GM21390 (cell line): Measurements from ENCODE around the gene BAAT.
"Not testable (repeated sequence)": the region's sequence is repeated elsewhere in the genome, so short reads cannot be mapped to it uniquely, and the experiment has no call there.

ENCODE experiments used
- ATAC-seq: cut with Tn5 transposase; IDR thresholded peaks from one replicate; pipeline ENCODE4 v1.9.1; 2021; ENCODE audit not compliant: unreplicated experiment

Gene BAAT

DNA sequence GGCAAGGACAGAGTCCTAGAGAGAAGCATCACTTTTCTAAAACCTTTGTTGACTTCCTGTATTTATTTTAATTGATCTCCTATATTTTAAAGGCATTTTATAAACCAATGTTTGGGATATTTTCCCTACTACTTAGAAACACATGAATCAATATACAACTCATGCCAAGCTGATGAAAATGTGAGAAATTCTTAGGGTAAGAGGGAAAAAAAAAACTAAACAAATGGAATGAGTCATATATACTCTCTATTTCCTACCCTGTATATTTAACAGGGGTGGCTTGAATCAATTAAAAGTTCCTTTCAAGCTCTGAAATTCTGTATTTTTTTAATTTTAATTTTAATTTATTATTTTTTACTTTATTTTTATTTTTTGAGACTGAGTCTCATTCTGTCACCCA, 19.6 kb downstream of the BAAT start:
- no peak for ATAC-seq

DNA sequence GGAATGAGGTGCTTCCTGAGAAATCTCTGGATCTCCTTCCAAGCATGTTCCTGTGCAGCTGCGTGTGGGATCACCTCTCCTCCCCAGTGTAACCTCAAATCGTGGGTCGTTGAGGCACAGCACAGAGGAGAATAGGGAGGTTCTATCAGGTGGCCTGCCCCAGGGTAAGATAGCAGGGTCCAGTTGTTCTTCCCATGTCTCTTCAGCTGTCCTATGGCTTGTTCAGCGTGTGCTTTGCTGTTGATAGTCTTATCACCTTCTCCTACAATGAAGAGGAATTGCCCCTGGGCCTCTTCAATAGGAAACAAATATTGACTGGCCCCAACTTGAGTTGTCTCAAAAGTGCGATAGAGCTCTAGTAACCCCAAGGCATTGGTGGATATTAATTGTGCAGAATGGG, 22.4 kb downstream of the BAAT start:
- no peak for ATAC-seq

DNA sequence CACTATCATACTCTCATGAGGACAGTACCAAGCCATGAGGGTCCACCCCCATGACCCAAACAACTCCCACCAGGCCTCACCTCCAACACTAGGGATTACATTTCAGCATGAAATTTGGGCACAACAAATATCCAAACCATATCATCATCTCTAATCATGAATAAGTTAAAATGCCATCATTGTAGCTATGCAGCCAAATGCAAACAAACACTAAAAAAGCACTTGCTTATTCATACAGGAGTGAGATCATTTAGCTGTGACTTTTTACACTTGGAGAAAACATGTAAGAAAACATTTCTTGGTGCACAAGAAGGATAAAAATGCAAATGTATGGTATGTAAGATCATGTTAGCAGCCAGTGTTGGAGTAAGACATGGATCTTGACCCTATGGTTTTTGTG, 24.2 kb downstream of the BAAT start:
- ATAC-seq, result no peak

DNA sequence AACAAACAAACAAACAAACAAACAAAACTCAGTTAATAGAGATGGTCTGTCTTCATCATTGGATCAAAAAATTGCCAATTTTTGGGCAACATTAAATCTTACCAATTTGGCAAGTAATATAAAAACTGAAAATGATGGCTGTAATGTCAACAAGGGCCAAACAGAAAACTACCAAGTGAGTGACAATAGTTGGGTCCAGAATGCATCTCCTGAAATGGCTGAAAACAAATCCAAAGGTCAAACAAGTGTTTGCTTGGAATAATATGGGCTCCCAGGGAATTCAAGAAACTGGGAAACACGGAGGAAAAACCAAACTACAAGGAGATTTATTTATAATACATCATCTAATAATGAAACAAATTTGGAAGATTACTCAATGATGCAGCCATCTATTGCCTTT, 25.1 kb downstream of the BAAT start:
- ATAC-seq, result no peak

DNA sequence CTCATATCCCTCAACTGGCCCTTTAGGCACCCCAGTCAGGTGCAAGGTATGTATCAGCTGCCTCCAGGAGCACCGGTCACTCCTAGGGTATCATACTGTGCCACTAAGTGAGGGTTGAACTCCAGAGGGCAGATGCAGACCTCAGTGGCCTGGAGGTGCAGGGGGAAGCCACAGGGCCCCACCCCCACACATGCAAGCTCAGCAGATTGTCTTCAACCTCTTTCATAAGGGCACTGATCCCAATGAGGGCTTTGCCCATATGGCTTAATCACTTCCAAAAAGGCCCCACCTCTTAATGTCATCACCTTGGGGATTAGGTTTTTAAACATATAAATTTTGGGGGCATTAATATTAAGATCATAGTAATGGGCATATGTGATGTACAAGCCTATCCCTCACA, 28.2 kb downstream of the BAAT start:
- ATAC-seq, result no peak

DNA sequence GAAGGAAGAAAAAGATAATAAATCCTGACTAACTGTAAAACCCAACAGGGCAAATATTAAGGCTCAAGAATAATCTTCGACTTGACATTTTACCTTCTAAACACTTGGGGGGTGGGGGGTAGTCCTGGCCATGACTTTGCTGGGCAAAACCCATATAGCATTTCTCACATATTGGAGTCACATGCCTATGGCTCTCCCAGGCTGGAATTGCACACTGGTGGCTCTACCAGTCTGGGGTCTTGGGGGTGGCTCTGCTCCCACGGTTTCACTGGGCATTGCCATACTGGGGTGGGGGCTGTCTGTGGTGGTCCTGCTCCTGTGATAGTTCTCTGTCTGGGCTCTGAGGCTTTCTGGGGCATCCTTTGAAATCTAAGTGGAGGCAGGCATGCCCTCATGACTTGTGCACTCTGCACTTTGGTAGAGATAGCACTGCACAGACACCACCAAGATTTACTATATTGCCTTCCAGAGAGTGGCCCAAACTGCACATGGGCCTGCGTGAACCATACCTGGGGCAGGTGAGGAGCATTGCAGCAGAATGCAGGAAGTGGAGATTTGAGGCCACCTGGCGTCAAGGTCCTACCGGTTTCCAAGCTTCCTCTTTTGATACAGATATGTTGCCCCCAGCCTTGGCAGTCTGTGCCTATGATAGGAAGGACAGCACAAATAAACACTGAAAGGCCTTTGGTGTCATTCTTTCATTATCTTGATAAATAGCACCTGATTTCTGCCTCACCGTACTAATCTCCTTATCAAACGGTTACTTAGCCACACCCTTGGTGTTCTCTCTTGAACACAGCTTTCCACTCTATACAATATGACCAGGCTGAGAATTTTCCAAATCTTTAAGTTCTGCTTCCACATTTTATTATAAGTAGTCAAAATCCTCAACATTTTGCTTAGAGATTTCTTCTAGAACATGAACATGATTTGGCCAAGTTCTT, 29.8 kb downstream of the BAAT start:
- ATAC-seq, result no peak

DNA sequence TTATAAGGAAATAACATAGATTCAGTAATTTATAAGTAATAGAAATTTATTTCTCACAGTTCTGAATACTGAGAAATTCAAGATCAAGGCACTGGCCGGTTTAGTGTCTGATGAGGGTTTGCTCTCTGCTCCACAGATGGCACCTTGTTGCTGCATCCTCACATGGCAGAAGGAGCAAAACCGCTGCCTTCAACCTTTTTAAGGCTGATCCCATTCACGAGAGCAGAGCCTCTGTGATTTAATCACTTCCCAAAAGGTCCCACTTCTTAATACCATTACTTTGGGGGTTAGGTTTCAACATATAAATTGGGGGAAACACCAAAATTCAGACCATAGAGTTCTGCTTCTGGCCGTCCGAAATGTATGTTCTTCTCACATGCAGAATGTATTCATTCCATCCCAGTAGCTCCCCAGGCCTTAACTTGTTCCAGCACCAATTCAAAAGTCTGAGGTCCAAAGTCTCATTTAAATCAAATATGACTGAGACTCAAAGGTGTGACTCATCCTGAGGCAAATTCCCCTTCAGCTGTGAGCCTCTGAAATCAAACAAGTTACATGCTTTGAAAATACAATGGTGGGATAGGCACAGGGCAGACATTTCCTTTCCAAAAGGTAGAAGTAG, 30.6 kb downstream of the BAAT start:
- no peak for ATAC-seq

DNA sequence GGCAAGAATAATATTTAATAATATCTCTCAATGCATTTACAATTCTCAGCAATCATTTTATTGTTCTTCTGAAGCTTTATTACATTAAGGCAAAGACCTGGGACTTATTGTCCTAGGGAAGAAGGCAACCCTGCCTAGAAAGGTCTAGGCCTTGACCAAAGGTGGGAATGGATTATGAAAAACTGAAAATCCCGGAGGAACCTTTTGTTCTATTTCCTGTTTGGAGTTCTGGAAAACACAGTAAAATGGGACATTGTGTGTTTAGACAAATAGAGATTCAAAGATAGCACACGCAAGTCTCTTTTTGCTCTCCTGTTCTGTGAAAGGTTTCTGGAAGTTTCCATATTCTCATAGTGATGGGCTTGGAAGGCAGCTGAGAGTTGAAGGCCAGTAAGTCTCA, 31.1 kb downstream of the BAAT start:
- no peak for ATAC-seq

DNA sequence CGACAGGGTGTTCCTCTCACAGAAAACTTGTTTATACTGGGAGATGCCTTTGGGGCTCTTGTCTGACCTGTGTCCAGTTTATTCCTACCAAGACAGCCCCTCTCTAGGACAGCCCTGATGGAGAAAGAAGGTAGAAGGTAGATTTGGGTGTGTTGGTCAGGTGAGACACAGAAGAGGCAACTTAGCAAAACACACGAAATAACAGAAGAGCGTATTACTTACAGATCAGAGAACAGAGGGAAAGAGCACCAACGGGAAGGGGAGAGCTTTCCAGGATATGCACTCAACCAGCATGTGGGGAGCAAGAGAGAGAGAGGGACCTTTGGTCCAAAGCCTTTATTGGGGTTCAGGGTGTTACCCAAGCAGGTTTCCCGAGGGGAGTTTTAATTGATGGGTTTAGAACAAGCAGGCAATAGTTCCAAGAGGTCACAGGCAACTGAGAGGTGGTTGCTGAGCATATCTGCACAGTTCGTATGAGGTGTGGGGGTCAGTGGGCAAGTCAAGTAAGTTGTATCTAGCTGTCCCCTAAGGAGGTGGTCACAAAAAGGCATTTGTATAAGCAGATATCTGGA, 31.8 kb downstream of the BAAT start:
- no peak for ATAC-seq

DNA sequence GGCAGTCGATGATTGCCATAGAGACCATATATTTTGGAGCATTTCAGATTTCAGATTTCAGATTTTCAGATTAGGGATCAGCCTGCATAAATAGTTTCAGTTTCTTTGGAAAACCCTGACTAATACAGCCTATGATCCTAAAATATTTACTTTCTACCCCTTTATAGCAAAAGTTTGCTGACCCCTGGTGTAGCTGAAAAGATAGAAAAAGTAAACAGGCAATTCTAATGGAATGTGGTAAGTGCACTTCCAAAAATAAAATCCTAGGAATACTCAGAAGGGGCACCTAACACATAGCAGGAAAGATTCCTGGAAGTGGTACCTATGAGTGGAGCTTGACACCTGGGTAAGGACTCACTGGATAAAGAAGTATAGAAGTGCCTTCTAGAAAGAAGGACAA, 34.5 kb downstream of the BAAT start:
- no peak for ATAC-seq

DNA sequence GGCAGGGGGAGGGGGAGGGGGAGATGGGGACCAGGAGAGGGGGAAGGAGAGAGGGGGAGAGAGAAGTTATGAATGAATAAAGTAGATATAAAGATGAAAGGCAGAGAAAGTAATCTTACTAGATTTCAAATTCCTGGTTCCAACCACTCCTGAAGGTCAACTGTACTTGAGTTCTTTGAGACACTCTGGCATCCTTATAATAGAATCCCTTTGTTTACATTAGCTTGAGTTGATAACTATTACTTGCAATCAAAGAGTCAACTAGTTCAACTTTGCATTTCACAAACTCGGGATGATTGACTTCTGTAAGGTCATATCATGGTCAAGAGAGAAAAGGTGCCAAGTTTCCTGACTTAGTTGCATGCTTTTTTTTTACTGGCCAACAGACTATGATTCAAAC, 42.2 kb downstream of the BAAT start:
- no peak for ATAC-seq

DNA sequence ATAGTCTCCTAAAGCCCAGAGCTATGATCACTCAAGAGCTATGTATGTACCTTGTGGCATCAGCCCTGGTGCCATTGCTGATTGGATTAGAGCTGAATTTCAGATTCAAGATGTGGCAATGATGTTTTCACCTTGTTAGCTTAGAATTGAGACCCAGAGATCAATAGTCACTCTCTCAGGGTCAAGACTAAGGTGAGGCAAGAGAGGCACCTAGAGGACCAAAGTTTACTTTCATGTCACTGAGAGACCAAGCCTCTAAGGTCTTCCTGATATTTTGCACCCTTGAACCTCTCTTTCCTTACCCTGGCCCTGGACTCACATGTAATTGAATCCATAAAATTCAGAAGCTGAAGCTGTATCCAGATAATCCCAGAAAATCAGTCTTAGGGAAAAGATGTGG, 42.8 kb downstream of the BAAT start:
- no peak for ATAC-seq

DNA sequence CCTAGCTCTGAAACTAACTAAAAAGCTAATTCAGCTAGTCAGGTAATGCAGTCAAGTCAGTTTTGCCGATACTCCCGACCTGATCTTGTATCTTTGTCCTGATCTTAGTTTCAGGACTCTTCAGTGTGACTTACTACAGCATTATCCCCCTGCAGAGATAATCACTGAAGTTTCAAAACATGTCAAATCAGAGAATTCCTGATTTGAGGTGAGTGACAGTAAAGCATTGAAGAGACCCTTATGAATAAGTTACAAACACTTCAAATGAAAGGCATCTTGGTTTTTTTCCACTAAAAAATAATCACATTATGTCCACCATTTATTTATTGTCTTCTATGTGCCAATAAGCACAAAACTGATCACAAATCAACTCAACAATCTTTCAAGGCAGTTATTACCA, 47.6 kb downstream of the BAAT start:
- ATAC-seq, result no peak

DNA sequence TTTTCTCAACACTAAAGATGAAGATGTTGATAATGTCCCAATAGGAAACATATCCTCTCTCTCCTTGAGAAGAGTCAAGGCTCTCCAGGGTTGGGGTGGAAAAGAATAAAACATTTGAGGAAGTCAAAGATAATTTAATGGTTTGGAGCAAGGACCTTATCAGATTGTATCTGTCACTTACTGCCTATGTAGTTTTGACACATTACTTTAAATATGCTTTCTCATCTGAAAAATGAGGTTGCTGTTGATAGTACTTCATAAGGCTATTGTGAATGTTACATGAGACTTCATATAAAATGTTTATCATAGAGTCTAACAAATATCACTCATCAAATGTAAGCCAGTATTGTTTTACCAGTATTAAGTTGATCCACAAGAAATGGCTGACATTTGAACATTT, 48.7 kb downstream of the BAAT start:
- ATAC-seq, result no peak

DNA sequence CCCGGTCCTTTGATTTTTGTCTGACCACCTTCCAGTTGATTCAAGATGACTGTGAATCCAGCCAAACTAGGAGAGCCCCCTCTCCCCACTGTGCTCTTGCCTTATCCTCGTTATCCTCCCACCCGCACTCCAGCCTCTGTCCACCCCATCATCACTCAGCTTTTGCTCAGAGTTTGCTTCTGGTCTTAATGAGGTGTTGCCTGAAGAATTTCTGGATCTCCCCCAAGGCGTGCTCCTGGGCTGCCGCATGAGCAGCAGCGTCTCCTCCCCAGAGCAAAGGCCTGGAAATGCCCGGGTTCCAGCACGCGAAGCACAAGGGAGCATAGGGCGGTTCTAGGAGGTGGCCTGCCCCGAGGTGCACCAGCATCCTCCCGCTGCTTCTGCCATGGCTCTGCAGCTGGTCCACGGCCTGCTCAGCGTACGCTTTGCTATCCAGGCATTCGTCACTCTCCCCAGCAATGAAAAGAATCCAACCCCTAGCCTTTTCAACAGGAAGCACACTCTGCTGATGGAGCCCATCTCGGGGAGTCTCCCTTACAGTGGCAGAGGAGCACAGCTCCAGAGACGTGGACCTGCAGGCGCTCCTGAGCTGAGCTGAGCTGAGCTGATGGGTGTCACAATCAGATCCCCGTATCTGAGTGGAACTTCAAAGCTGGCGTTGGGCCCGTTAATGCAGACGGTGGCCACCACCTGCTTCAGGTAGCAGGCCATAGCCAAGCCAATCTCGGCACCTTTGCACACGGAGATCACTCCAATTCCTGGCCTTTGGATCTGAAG, 50.7 kb downstream of the BAAT start:
- ATAC-seq, result no peak

DNA sequence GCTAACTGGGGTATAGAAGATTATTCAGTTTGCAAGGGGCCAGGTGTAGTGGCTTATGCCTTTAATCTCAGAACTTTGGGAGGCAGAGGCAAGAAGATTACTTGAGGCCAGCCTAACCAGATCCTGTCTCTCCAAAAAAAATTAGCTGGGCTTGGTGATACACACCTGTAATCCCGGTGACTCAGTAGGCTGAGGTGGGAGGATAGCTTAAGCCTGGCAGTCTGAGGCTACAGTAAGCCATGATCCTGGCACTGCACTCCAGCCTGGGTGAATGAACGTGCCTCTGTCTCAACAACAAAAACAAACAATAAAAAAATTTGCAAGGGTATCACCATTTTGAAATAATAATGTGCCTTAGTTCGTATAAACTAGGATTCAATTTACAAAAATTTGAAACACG, 51.3 kb downstream of the BAAT start:
- no peak for ATAC-seq

DNA sequence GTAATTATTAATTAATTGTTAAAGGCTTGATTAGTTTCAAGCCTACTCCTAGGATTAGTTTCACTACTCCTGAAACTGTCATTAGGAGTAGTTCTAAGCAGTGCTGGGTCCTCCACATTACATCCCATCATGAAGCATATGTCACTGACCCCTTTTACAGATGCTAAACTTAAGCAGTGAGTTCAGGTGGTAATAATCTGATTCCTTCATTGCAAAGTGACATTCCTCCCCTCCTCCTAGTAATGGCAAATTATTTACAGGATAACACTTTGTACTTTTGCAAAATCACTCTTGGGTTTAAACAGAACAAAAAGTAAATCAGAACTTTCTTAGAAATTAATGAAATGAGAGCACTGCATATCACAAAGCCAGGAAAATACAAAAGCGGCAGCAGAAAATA, 52.4 kb downstream of the BAAT start:
- ATAC-seq, result no peak

DNA sequence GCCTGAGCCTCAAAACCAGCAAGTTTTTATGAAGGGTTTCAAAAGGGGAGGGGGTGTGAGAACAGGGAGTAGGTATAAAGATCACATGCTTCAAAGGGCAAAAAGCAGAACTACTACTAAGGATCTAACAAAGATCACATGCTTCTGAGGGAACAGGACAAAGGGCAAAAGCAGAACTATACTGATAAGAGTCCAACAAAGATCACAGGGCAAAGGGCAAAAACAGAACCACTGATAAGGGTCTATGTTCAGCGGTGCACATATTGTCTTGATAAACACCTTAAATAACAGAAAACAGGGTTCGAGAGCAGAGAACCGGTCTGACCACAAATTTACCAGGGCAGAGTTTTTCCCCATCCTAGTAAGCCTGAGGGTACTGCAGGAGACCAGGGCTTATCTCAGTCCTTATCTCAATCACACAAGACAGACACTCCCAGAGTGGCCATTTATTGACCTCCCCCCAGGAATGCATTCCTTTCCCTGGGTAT, 57.3 kb downstream of the BAAT start:
- not testable (repeated sequence) for ATAC-seq

DNA sequence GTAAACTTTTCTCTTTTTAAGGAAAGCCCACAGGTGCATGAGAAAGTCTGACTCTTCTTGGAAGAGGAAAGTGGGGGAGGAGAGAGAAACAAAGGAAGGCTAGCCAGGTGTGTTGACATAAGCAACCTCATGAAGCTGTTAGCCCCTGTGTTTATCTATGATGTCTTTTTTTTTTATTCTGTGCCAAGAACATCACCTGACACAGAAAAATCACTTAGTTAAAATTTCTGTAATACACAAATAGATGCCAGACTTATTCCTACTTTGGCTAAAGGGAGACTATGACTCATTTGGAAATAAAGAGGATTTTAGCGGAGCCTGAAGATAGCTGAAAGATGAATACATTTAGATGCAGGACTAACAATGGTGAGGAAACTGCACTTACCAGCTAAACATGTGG, 58.3 kb downstream of the BAAT start:
- no peak for ATAC-seq

DNA sequence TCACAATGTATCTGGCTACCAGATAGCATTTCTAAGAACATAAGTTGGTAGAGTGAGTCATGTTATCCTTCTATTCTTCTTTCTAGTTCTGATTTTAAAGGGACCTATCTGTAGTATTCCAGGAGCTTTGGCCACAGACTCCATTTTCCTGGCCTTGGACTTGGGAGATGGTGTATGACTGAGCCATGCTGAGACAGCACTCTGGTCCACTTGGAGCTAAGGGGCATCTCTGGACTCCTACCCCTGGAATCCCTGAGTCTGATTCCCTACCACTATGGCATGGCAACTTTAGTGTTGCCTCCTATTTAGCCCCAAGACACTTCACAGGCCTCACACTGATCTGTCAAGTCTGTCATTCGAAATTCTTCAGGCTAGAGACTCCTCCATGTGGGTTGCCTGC, 58.8 kb downstream of the BAAT start:
- no peak for ATAC-seq

DNA sequence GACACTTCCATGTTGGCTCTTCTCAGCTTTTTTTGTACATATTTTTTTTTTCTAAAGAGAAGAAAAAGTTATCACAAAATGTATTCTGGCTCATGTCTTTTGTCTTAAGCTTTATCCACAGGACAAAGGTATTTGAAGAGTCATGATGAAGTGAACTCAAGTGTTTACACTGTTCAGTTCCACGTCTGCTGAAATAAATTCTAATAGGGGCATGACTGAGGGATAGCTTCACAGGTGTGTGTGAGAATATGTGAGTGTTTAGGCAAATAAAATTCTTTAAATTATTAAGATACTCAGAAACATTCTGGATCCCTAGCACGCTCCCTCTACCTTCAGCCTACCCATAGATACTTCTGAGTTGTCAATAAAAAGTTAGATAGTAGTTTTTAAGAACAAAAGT, 59.8 kb downstream of the BAAT start:
- ATAC-seq, result no peak
